Immature natural killer cell (primary cell): ENCODE results near the gene ANKFY1. TPM values are rescaled to one million over a fixed set of nuclear protein-coding genes. Genes with fewer than 3 reads are reported as not detected.

Experiments
- DNase-seq, 3 donors: peaks; one replicate each; pipeline ENCODE4 v3.0.0; 2022; ENCODE audit warnings: mixed read lengths in 1 of 3
- H3K27ac Mint-ChIP-seq, 6 donors: one replicate each; pipeline ENCODE4 v1.8.0; 2020; ENCODE audit warnings: mixed read lengths in 6 of 6, mild to moderate bottlenecking in 5 of 6, inconsistent platforms in 4 of 6, moderate library complexity in 3 of 6
- H3K27me3 Mint-ChIP-seq, 3 donors: one replicate each; pipeline ENCODE4 v1.8.0; 2020 to 2021; ENCODE audit warnings: low read depth in 3 of 3, mild to moderate bottlenecking in 3 of 3, mixed read lengths in 3 of 3, moderate library complexity in 3 of 3, inconsistent platforms in 1 of 3
- H3K36me3 Mint-ChIP-seq, 3 donors: one replicate each; pipeline ENCODE4 v1.8.0; 2020; ENCODE audit warnings: mixed read lengths in 3 of 3, inconsistent platforms in 2 of 3, mild to moderate bottlenecking in 2 of 3
- H3K4me1 Mint-ChIP-seq, 2 donors: one replicate each; pipeline ENCODE4 v1.8.0; 2020; ENCODE audit warnings: inconsistent platforms in 2 of 2, mild to moderate bottlenecking in 2 of 2, mixed read lengths in 2 of 2, moderate library complexity in 1 of 2
- H3K4me3 Mint-ChIP-seq, 5 donors: one replicate each; pipeline ENCODE4 v1.8.0; 2020; ENCODE audit warnings: mild to moderate bottlenecking in 5 of 5, mixed read lengths in 5 of 5, inconsistent platforms in 3 of 5, moderate library complexity in 3 of 5
- H3K9me3 Mint-ChIP-seq, 6 donors: one replicate each; pipeline ENCODE4 v1.8.0; 2020; ENCODE audit warnings: mild to moderate bottlenecking in 6 of 6, mixed read lengths in 6 of 6, inconsistent platforms in 4 of 6, moderate library complexity in 3 of 6
- polyA plus RNA-seq, 3 donors: library from polyadenylated mRNA; unstranded; fragments of 300-500 nt; fragmentation: Illumina TruSeq; gene quantifications; one replicate each; pipeline ENCODE4 v1.2.3, GENCODE V29; 2021

ANKFY1 gene
- polyA plus RNA-seq, 3 donors from 2014 or later = 7.8 to 19.3 (median 8.2) TPM

- DNase-seq = no peak
- no peak overlapping the region for H3K4me3 Mint-ChIP-seq
- H3K9me3 Mint-ChIP-seq = no peaks in the 10 kb centered on the region
- peaks cover 18 to 45% (median 23%) of the 10 kb centered on the region in 3 donors for H3K36me3 Mint-ChIP-seq
- peaks cover 0 to 5% (median 4%) of the 10 kb centered on the region in 3 donors for H3K27me3 Mint-ChIP-seq
- H3K27ac Mint-ChIP-seq = peak overlapping the region in 2 of 6 donors; percentile 1 to 70
- peaks cover 39 to 40% of the 10 kb centered on the region in 2 donors for H3K4me1 Mint-ChIP-seq
These were observed 85.1 kb downstream of the ANKFY1 start for GRCh38 chr17:4178651-4179050.

- H3K36me3 Mint-ChIP-seq = peaks cover 13 to 38% (median 17%) of the 10 kb centered on the region in 3 donors
- peaks cover 0 to 5% (median 4%) of the 10 kb centered on the region in 3 donors for H3K27me3 Mint-ChIP-seq
- H3K4me1 Mint-ChIP-seq = peaks cover 40% of the 10 kb centered on the region in 2 donors
- H3K27ac Mint-ChIP-seq = peak overlapping the region in 2 of 6 donors; percentile 70 to 99
- H3K9me3 Mint-ChIP-seq = no peaks in the 10 kb centered on the region
- peak overlapping the region in 2 of 5 donors; percentile 27 to 28 for H3K4me3 Mint-ChIP-seq
- no peak for DNase-seq
These were observed 86.0 kb downstream of the ANKFY1 start for GRCh38 chr17:4177806-4178205.

- Mint-ChIP-seq H3K4me3 (peak overlapping the region; percentile 58 to 80 (median 67)), H3K27me3 (peaks cover 0 to 4% (median 2%) of the 10 kb centered on the region in 3 donors), H3K36me3 (peaks cover 12 to 36% (median 16%) of the 10 kb centered on the region in 3 donors), H3K4me1 (peaks cover 40% of the 10 kb centered on the region in 2 donors), H3K9me3 (no peaks in the 10 kb centered on the region), H3K27ac (peak overlapping the region; percentile 91 to 99 (median 95))
- DNase-seq = no peak
These were observed 86.8 kb downstream of the ANKFY1 start for GRCh38 chr17:4176808-4177472.

GRCh38 chr17:4175921-4176807, 87.6 kb downstream of the ANKFY1 start:
- no peaks in the 10 kb centered on the region for H3K9me3 Mint-ChIP-seq
- H3K4me3 Mint-ChIP-seq = peak overlapping the region; percentile 58 to 80 (median 67)
- peaks cover 8 to 38% (median 19%) of the 10 kb centered on the region in 3 donors for H3K36me3 Mint-ChIP-seq
- peaks cover 40% of the 10 kb centered on the region in 2 donors for H3K4me1 Mint-ChIP-seq
- peaks cover 0 to 4% (median 2%) of the 10 kb centered on the region in 3 donors for H3K27me3 Mint-ChIP-seq
- peak overlapping the region; percentile 91 to 99 (median 95) for H3K27ac Mint-ChIP-seq
- peak; percentile 18 to 60 (median 42) for DNase-seq

- Mint-ChIP-seq H3K4me3 (peak overlapping the region in 4 of 5 donors; percentile 18 to 65 (median 31)), H3K4me1 (peaks cover 40% of the 10 kb centered on the region in 2 donors), H3K27ac (peak overlapping the region; percentile 71 to 99 (median 85)), H3K27me3 (peaks cover 2 to 6% (median 4%) of the 10 kb centered on the region in 3 donors), H3K36me3 (peaks cover 12 to 45% (median 24%) of the 10 kb centered on the region in 3 donors), H3K9me3 (no peaks in the 10 kb centered on the region)
- DNase-seq = no peak
These were observed 89.2 kb downstream of the ANKFY1 start for GRCh38 chr17:4174556-4174955.

- Mint-ChIP-seq H3K27ac (peak overlapping the region; percentile 71 to 99 (median 85)), H3K4me1 (peaks cover 40% of the 10 kb centered on the region in 2 donors), H3K36me3 (peaks cover 9 to 45% (median 25%) of the 10 kb centered on the region in 3 donors), H3K27me3 (peaks cover 2 to 7% (median 4%) of the 10 kb centered on the region in 3 donors), H3K9me3 (no peaks in the 10 kb centered on the region), H3K4me3 (no peak overlapping the region)
- no peak for DNase-seq
These were observed 90.0 kb downstream of the ANKFY1 start for GRCh38 chr17:4173781-4174180.

GRCh38 chr17:4172356-4172755, 91.4 kb downstream of the ANKFY1 start:
- H3K4me1 Mint-ChIP-seq = peaks cover 41 to 44% of the 10 kb centered on the region in 2 donors
- H3K36me3 Mint-ChIP-seq = peaks cover 14 to 42% (median 29%) of the 10 kb centered on the region in 3 donors
- H3K27ac Mint-ChIP-seq = peak overlapping the region in 2 of 6 donors; percentile 7 to 53
- H3K27me3 Mint-ChIP-seq = peaks cover 5 to 9% (median 6%) of the 10 kb centered on the region in 3 donors
- H3K4me3 Mint-ChIP-seq = no peak overlapping the region
- no peak for DNase-seq
- no peaks in the 10 kb centered on the region for H3K9me3 Mint-ChIP-seq

- Mint-ChIP-seq H3K27ac (peak overlapping the region in 2 of 6 donors; percentile 17 to 34), H3K4me3 (no peak overlapping the region), H3K36me3 (peaks cover 22 to 56% (median 35%) of the 10 kb centered on the region in 3 donors), H3K4me1 (peaks cover 27 to 31% of the 10 kb centered on the region in 2 donors), H3K9me3 (no peaks in the 10 kb centered on the region), H3K27me3 (peaks cover 6 to 9% (median 7%) of the 10 kb centered on the region in 3 donors)
- no peak for DNase-seq
These were observed 93.0 kb downstream of the ANKFY1 start for GRCh38 chr17:4170639-4171280.

- Mint-ChIP-seq H3K4me3 (peak overlapping the region in 2 of 5 donors; percentile 18 to 27), H3K9me3 (no peaks in the 10 kb centered on the region), H3K4me1 (peaks cover 8 to 9% of the 10 kb centered on the region in 2 donors), H3K36me3 (peaks cover 26 to 67% (median 35%) of the 10 kb centered on the region in 3 donors), H3K27ac (peak overlapping the region; percentile 57 to 85 (median 78)), H3K27me3 (peaks cover 6 to 9% (median 7%) of the 10 kb centered on the region in 3 donors)
- peak; percentile 22 to 39 (median 38) for DNase-seq
These were observed 96.0 kb downstream of the ANKFY1 start for GRCh38 chr17:4167786-4168185.

- peaks cover 26 to 57% (median 26%) of the 10 kb centered on the region in 3 donors for H3K36me3 Mint-ChIP-seq
These were observed 97.4 kb downstream of the ANKFY1 start for GRCh38 chr17:4166419-4166818.

GRCh38 chr17:4165301-4166010, 98.3 kb downstream of the ANKFY1 start:
- Mint-ChIP-seq H3K27ac (peak overlapping the region in 1 of 6 donors; percentile 36), H3K36me3 (peaks cover 26 to 49% (median 26%) of the 10 kb centered on the region in 3 donors), H3K4me3 (no peak overlapping the region), H3K9me3 (no peaks in the 10 kb centered on the region), H3K27me3 (peaks cover 6 to 9% (median 7%) of the 10 kb centered on the region in 3 donors), H3K4me1 (peaks cover 8 to 9% of the 10 kb centered on the region in 2 donors)
- DNase-seq = no peak

More at GRCh38 chr17:4166419-4166818, 97.4 kb downstream of the ANKFY1 start:
- peak overlapping the region in 1 of 6 donors; percentile 82 for H3K27ac Mint-ChIP-seq
- no peaks in the 10 kb centered on the region for H3K9me3 Mint-ChIP-seq
- peaks cover 8 to 9% of the 10 kb centered on the region in 2 donors for H3K4me1 Mint-ChIP-seq
- DNase-seq = no peak
- peaks cover 6 to 9% (median 7%) of the 10 kb centered on the region in 3 donors for H3K27me3 Mint-ChIP-seq
- H3K4me3 Mint-ChIP-seq = no peak overlapping the region

GRCh38 chr17:4163951-4164350, 99.8 kb downstream of the ANKFY1 start:
- no peak for DNase-seq
- no peak overlapping the region for H3K4me3 Mint-ChIP-seq
- H3K27ac Mint-ChIP-seq = peak overlapping the region in 3 of 6 donors; percentile 20 to 70 (median 65)
- peaks cover 8 to 9% of the 10 kb centered on the region in 2 donors for H3K4me1 Mint-ChIP-seq
- H3K9me3 Mint-ChIP-seq = no peaks in the 10 kb centered on the region
- H3K36me3 Mint-ChIP-seq = peaks cover 19 to 36% (median 25%) of the 10 kb centered on the region in 3 donors
- peaks cover 4 to 6% (median 6%) of the 10 kb centered on the region in 3 donors for H3K27me3 Mint-ChIP-seq
